MM.1S (cell line): ENCODE measurements around the gene PCDHGA11.
"Not testable (repeated sequence)": the region's sequence is repeated elsewhere in the genome, so short reads cannot be mapped to it uniquely, and the experiment has no call there.

Experiments
- DNase-seq: peaks from one replicate; pipeline ENCODE4 v3.0.0-alpha.2; 2015
- H2AFZ ChIP-seq: fragments of 300-600 bp; sonication (generic); 2 replicates; pipeline ENCODE4 v1.6.0; 2016; ENCODE audit warnings: antibody characterized with exemption, low read length
- H3F3A ChIP-seq: fragments of 300-600 bp; sonication (generic); 2 replicates; pipeline ENCODE4 v1.6.1; 2016; ENCODE audit warnings: mild to moderate bottlenecking, antibody characterized with exemption, low read length, moderate library complexity, mixed read lengths; ENCODE audit not compliant: insufficient read depth
- H3K27ac ChIP-seq: fragments of 300-600 bp; sonication (generic); 2 replicates; pipeline ENCODE4 v1.5.1; 2016; ENCODE audit warnings: mild to moderate bottlenecking, low read length
- H3K27me3 ChIP-seq: fragments of 300-600 bp; sonication (generic); replicated peaks from 2 replicates; pipeline ENCODE4 v1.6.0; 2016; ENCODE audit warnings: low read length; ENCODE audit not compliant: insufficient read depth
- H3K36me3 ChIP-seq: fragments of 300-600 bp; sonication (generic); replicated peaks from 2 replicates; pipeline ENCODE4 v1.6.1; 2016; ENCODE audit warnings: mild to moderate bottlenecking, low read length, mixed read lengths; ENCODE audit not compliant: insufficient read depth
- H3K4me1 ChIP-seq: fragments of 300-600 bp; sonication (generic); 2 replicates; pipeline ENCODE4 v1.6.1; 2016; ENCODE audit warnings: low read length, mixed read lengths
- H3K4me2 ChIP-seq: fragments of 300-600 bp; sonication (generic); 2 replicates; pipeline ENCODE4 v1.6.0; 2016; ENCODE audit warnings: low read depth, low read length
- H3K4me3 ChIP-seq: fragments of 300-600 bp; sonication (generic); 2 replicates; pipeline ENCODE4 v1.5.1; 2016; ENCODE audit warnings: low read length, mixed read lengths
- H3K79me2 ChIP-seq: fragments of 300-600 bp; sonication (generic); 2 replicates; pipeline ENCODE4 v1.6.1; 2016; ENCODE audit warnings: mixed run types, low read length, mixed read lengths
- H3K9ac ChIP-seq: fragments of 300-600 bp; sonication (generic); 2 replicates; pipeline ENCODE4 v1.6.1; 2016; ENCODE audit warnings: low read length, mixed read lengths
- H3K9me2 ChIP-seq: fragments of 300-600 bp; sonication (generic); replicated peaks from 2 replicates; pipeline ENCODE4 v1.6.1; 2016; ENCODE audit warnings: mild to moderate bottlenecking, low read length, mixed read lengths; ENCODE audit not compliant: insufficient read depth
- H3K9me3 ChIP-seq: fragments of 300-600 bp; sonication (generic); replicated peaks from 2 replicates; pipeline ENCODE4 v1.6.1; 2016; ENCODE audit warnings: mild to moderate bottlenecking, low read length, mixed read lengths; ENCODE audit not compliant: insufficient read depth
- H4K20me1 ChIP-seq: fragments of 300-600 bp; sonication (generic); 2 replicates; pipeline ENCODE4 v1.6.1; 2016; ENCODE audit warnings: mild to moderate bottlenecking, low read length, moderate library complexity, mixed read lengths; ENCODE audit not compliant: insufficient read depth
- CTCF ChIP-seq: fragments of 300-600 bp; sonication (generic); IDR thresholded peaks from 2 replicates; pipeline ENCODE4 v1.5.1; 2016; ENCODE audit warnings: antibody characterized with exemption, low read length, mixed read lengths
- EZH2 ChIP-seq: fragments of 300-600 bp; sonication (generic); optimal IDR thresholded peaks from 2 replicates; pipeline ENCODE3; 2017; ENCODE audit warnings: low read depth, mild to moderate bottlenecking, antibody characterized with exemption, low read length, mixed read lengths
- EZH2phosphoT487 ChIP-seq: fragments of 300-600 bp; sonication (generic); IDR thresholded peaks from 2 replicates; pipeline ENCODE4 v1.6.1; 2018; ENCODE audit warnings: antibody characterized with exemption, low read length

PCDHGA11 gene

GRCh38 chr5:141413540-141414069, 7.2 kb upstream of the PCDHGA11 start:
- Histone ChIP-seq H3K9me3 (no peaks in the 10 kb centered on the region), H3K4me3 (peak overlapping the region; percentile 55)

DNA sequence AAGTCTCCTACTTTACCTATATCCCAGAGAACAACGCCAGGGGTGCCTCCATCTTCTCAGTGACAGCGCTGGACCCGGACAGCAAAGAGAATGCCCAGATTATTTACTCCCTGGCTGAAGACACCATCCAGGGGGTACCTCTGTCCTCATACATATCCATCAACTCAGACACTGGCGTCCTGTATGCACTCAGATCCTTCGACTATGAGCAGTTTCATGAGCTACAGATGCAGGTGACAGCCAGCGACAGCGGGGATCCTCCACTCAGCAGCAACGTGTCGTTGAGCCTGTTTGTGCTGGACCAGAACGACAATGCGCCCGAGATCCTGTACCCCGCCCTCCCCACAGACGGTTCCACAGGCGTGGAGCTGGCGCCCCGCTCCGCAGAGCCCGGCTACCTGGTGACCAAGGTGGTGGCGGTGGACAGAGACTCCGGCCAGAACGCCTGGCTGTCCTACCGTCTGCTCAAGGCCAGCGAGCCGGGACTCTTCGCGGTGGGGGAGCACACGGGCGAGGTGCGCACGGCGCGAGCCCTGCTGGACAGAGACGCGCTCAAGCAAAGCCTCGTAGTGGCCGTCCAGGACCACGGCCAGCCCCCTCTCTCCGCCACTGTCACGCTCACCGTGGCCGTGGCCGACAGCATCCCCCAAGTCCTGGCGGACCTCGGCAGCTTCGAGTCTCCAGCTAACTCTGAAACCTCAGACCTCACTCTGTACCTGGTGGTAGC, 6.1 kb upstream of the PCDHGA11 start:
- H3K27ac ChIP-seq, H3K9me3 ChIP-seq, H3K36me3 ChIP-seq, H3F3A ChIP-seq, H4K20me1 ChIP-seq, H3K4me1 ChIP-seq, H3K4me2 ChIP-seq, H3K9me2 ChIP-seq, H2AFZ ChIP-seq, DNase-seq, H3K9ac ChIP-seq, H3K79me2 ChIP-seq, H3K4me3 ChIP-seq: not testable (repeated sequence)
- peaks cover 25% of the 10 kb centered on the region for H3K27me3 ChIP-seq

More at GRCh38 chr5:141413540-141414069, 7.2 kb upstream of the PCDHGA11 start:
- no peaks in the 10 kb centered on the region for H3K4me1 ChIP-seq
- no peaks in the 10 kb centered on the region for H3K36me3 ChIP-seq
- no peaks in the 10 kb centered on the region for H3K79me2 ChIP-seq
- H3K9ac ChIP-seq = no peak overlapping the region
- H3K9me2 ChIP-seq = no peaks in the 10 kb centered on the region
- no peak overlapping the region for H3K27ac ChIP-seq
- no peaks in the 10 kb centered on the region for H4K20me1 ChIP-seq
- TF ChIP-seq EZH2phosphoT487 (no peak), EZH2 (no peak), CTCF (no peak)
- no peak for DNase-seq
- peaks cover 19% of the 10 kb centered on the region for H3K27me3 ChIP-seq
- H3K4me2 ChIP-seq = peak overlapping the region; percentile 57
- H2AFZ ChIP-seq = peak overlapping the region; percentile 8; the same call in 1 of the 2 replicates
- no peaks in the 10 kb centered on the region for H3F3A ChIP-seq

- not testable (repeated sequence) for H3K27ac ChIP-seq, H3F3A ChIP-seq, H3K4me2 ChIP-seq, H3K9me3 ChIP-seq, H3K9me2 ChIP-seq, H3K9ac ChIP-seq, H3K36me3 ChIP-seq, H3K4me3 ChIP-seq, H4K20me1 ChIP-seq, H2AFZ ChIP-seq, H3K4me1 ChIP-seq, DNase-seq, H3K79me2 ChIP-seq
- H3K27me3 ChIP-seq = peaks cover 25% of the 10 kb centered on the region
Observed at GRCh38 chr5:141415275-141415618, 5.6 kb upstream of the PCDHGA11 start.

- not testable (repeated sequence) for H3F3A ChIP-seq, H3K36me3 ChIP-seq, H3K9ac ChIP-seq, H4K20me1 ChIP-seq, H3K79me2 ChIP-seq, H3K27ac ChIP-seq, H3K9me3 ChIP-seq, H3K9me2 ChIP-seq, H3K4me1 ChIP-seq
- peak; percentile 69 for TF ChIP-seq CTCF
- H3K4me3 ChIP-seq = peak within 1 kb of the TSS; percentile 67
- peak; percentile 78 for DNase-seq
- H3K27me3 ChIP-seq = peaks cover 37% of the 10 kb centered on the region
- H2AFZ ChIP-seq = peak within 1 kb of the TSS; percentile 76
- peak within 1 kb of the TSS; percentile 58 for H3K4me2 ChIP-seq
Observed at GRCh38 chr5:141417494-141418172, 3.2 kb upstream of the PCDHGA11 start, which contains the start of gene PCDHGB7. Gene PCDHGB7 (plus strand): TSS chr5:141417677. CDS start chr5:141417860, 183 bp downstream.
